Colonic mucosa (tissue), 4 donors: ENCODE results near the gene ZNF92. TPM values are rescaled to one million over a fixed set of nuclear protein-coding genes. Genes with fewer than 3 reads are reported as not detected.
A peak's percentile ranks its signal among the peaks of the same experiment; 100 is the strongest.
"Not testable (repeated sequence)": the region's sequence is repeated elsewhere in the genome, so short reads cannot be mapped to it uniquely, and the experiment has no call there.

Experiments used
- DNase-seq: peaks from one replicate; pipeline ENCODE4 v3.0.0-alpha.2; 2020
- H3K27ac ChIP-seq: fragments of 200-600 bp; one replicate; pipeline ENCODE4 v1.8.0; 2021
- H3K27me3 ChIP-seq: fragments of 200-600 bp; one replicate; pipeline ENCODE4 v1.8.0; 2021
- H3K36me3 ChIP-seq: fragments of 200-600 bp; one replicate; pipeline ENCODE4 v1.8.0; 2021
- H3K4me1 ChIP-seq: fragments of 200-600 bp; one replicate; pipeline ENCODE4 v1.8.0; 2021; ENCODE audit warnings: mild to moderate bottlenecking
- H3K4me3 ChIP-seq: fragments of 200-600 bp; one replicate; pipeline ENCODE4 v1.8.0; 2021
- H3K9ac ChIP-seq, 2 donors: one replicate each; pipeline ENCODE4 v1.7.0; 2013; ENCODE audit warnings: control low read depth in 2 of 2, low read depth in 2 of 2, low read length in 2 of 2
- H3K9me3 ChIP-seq: fragments of 200-600 bp; one replicate; pipeline ENCODE4 v1.8.0; 2021
- CTCF ChIP-seq: fragments of 200-600 bp; IDR thresholded peaks from one replicate; pipeline ENCODE4 v1.8.0; 2022; ENCODE audit warnings: antibody characterized with exemption, mild to moderate bottlenecking
- intact Hi-C: fragments of 100-400 bp; cut with DNase I; formaldehyde crosslinking; loops from one replicate; pipeline ENCODE4 v1.14.1; 2022
- total RNA-seq, 2 donors: library from RNA; stranded (reverse); fragmentation: NEBNext Ultra II Directional in 1 of 2; extraction: Animal tissue kit (Norgen Biotek cat#: 25700) in 1 of 2; gene quantifications; one replicate each; pipeline ENCODE4 v1.2.1, GENCODE V29; 2021
- donor health status: healthy.
- donor health status: DM: no; HTN: no; CAD: no.
- donor health status: DM: no; HTN: no; CAD: no.

Gene ZNF92
- 1 to 10 TPM; 8.4 to 8.8 TPM for total RNA-seq

- no peaks in the 10 kb centered on the region for H3K36me3 ChIP-seq
- no peak for TF ChIP-seq CTCF
- H3K9me3 ChIP-seq: no peaks in the 10 kb centered on the region
- DNase-seq: peak; percentile 99
- no peaks in the 10 kb centered on the region for H3K4me1 ChIP-seq
- no peaks in the 10 kb centered on the region for H3K27me3 ChIP-seq
- peak within 1 kb of the TSS; percentile 76 to 92 for H3K9ac ChIP-seq
- H3K27ac ChIP-seq: peak within 1 kb of the TSS; percentile 81
- intact Hi-C loops: no loop called here
- H3K4me3 ChIP-seq: peak within 1 kb of the TSS; percentile 82
Measured at GRCh38 chr7:65373608-65374351, at the start of gene ZNF92. ZNF92 (plus strand) TSS chr7:65373855; CDS start chr7:65373998, 143 bp downstream.

- H3K27ac ChIP-seq: no peak overlapping the region
- H3K9ac ChIP-seq: no peak overlapping the region
- no peak overlapping the region for H3K4me3 ChIP-seq
- intact Hi-C loops: no loop called here
- no peak for TF ChIP-seq CTCF
- H3K4me1 ChIP-seq: no peaks in the 10 kb centered on the region
- no peaks in the 10 kb centered on the region for H3K36me3 ChIP-seq
- H3K9me3 ChIP-seq: no peaks in the 10 kb centered on the region
- no peaks in the 10 kb centered on the region for H3K27me3 ChIP-seq
- no peak for DNase-seq
Measured at GRCh38 chr7:65325793-65326432, 47.7 kb upstream of the ZNF92 start.

- no peak for TF ChIP-seq CTCF
- DNase-seq: no peak
- Histone ChIP-seq H3K27me3 (no peaks in the 10 kb centered on the region), H3K4me3 (no peak overlapping the region), H3K4me1 (no peaks in the 10 kb centered on the region), H3K9ac (no peak overlapping the region), H3K27ac (no peak overlapping the region), H3K9me3 (no peaks in the 10 kb centered on the region), H3K36me3 (no peaks in the 10 kb centered on the region)
- intact Hi-C loops: no loop called here
Measured at GRCh38 chr7:65338346-65338745, 35.3 kb upstream of the ZNF92 start.

- Histone ChIP-seq H3K27me3 (no peaks in the 10 kb centered on the region), H3K27ac (no peak overlapping the region), H3K4me1 (no peaks in the 10 kb centered on the region), H3K4me3 (no peak overlapping the region), H3K36me3 (no peaks in the 10 kb centered on the region), H3K9ac (no peak overlapping the region), H3K9me3 (no peaks in the 10 kb centered on the region)
- DNase-seq: no peak
- no peak for TF ChIP-seq CTCF
- intact Hi-C loops: no loop called here
Measured at GRCh38 chr7:65339257-65339656, 34.4 kb upstream of the ZNF92 start.

GRCh38 chr7:65342723-65343629 lies 30.7 kb upstream of the ZNF92 start:
- no peak overlapping the region for H3K4me3 ChIP-seq
- no peak for DNase-seq
- TF ChIP-seq CTCF: no peak
- no peaks in the 10 kb centered on the region for H3K27me3 ChIP-seq
- intact Hi-C loops: no loop called here
- H3K27ac ChIP-seq: no peak overlapping the region
- H3K36me3 ChIP-seq: no peaks in the 10 kb centered on the region
- no peaks in the 10 kb centered on the region for H3K4me1 ChIP-seq
- no peaks in the 10 kb centered on the region for H3K9me3 ChIP-seq
- H3K9ac ChIP-seq: no peak overlapping the region

GRCh38 chr7:65344541-65344940 lies 29.1 kb upstream of the ZNF92 start:
- H3K9me3 ChIP-seq, H3K27ac ChIP-seq, H3K4me1 ChIP-seq, H3K27me3 ChIP-seq, DNase-seq, H3K4me3 ChIP-seq, H3K36me3 ChIP-seq, H3K9ac ChIP-seq, intact Hi-C loops: not testable (repeated sequence)
